Bronchial epithelial cell (primary cell): ENCODE measurements around the gene GABRP. TPM values are rescaled to one million over a fixed set of nuclear protein-coding genes. Genes with fewer than 3 reads are reported as not detected.

Experiments used
- DNase-seq: peaks from one replicate; pipeline ENCODE4 v3.0.0-alpha.2; 2010; ENCODE audit warnings: low read depth
- FAIRE-seq: peaks from 2 replicates; lab custom pipeline; 2011; peaks lifted over from hg19 to GRCh38; lab: Jason Lieb, UNC
- H3K27me3 ChIP-seq: 2 replicates; pipeline ENCODE4 v1.5.1; 2011; ENCODE audit warnings: low read length; ENCODE audit not compliant: control insufficient read depth, insufficient read depth
- H3K36me3 ChIP-seq: 2 replicates; pipeline ENCODE4 v1.5.1; 2011; ENCODE audit warnings: low read length; ENCODE audit not compliant: control insufficient read depth, insufficient read depth
- H3K4me3 ChIP-seq: 2 replicates; pipeline ENCODE4 v1.5.1; 2011; ENCODE audit warnings: mild to moderate bottlenecking, low read depth, low read length, control low read depth
- total RNA-seq: library from RNA; depleted of rRNA; stranded (reverse); fragments of >200 nt; gene quantifications from 2 replicates; pipeline ENCODE4 v1.2.1, GENCODE V29; 2014
- TF ChIP-seq, protein P1 (sequence below): IDR thresholded peaks from 2 replicates; pipeline ENCODE4 v1.5.1; 2011; ENCODE audit warnings: mild to moderate bottlenecking, moderate library complexity, low read length, control low read depth, inconsistent platforms; ENCODE audit not compliant: insufficient read depth, severe bottlenecking

GABRP gene
- total RNA-seq, 1 donor from 2014 or later, result not detected

- Histone ChIP-seq H3K27me3 (no peaks in the 10 kb centered on the region), H3K36me3 (no peaks in the 10 kb centered on the region), H3K4me3 (no peak overlapping the region)
- TF ChIP-seq, protein P1, sequence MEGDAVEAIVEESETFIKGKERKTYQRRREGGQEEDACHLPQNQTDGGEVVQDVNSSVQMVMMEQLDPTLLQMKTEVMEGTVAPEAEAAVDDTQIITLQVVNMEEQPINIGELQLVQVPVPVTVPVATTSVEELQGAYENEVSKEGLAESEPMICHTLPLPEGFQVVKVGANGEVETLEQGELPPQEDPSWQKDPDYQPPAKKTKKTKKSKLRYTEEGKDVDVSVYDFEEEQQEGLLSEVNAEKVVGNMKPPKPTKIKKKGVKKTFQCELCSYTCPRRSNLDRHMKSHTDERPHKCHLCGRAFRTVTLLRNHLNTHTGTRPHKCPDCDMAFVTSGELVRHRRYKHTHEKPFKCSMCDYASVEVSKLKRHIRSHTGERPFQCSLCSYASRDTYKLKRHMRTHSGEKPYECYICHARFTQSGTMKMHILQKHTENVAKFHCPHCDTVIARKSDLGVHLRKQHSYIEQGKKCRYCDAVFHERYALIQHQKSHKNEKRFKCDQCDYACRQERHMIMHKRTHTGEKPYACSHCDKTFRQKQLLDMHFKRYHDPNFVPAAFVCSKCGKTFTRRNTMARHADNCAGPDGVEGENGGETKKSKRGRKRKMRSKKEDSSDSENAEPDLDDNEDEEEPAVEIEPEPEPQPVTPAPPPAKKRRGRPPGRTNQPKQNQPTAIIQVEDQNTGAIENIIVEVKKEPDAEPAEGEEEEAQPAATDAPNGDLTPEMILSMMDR, result no peak
- no peak for FAIRE-seq
- peak; percentile 2 for DNase-seq
Measured at GRCh38 chr5:170860818-170861666, 77.5 kb downstream of the GABRP start.

DNA sequence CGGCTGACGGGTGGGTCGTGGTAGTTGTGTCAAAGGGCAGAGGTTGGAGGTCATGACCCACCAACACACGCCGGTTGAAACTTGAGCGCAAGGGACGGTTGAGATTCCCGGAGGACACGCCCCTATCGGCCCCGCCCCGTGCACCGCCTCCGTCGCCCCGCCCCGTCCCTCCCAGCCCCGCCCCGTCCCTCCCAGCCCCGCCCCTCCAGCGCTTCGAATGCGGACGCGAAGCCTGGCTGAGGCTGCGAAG lies 78.1 kb downstream of the GABRP start:
- peak overlapping the region; percentile 70 for H3K4me3 ChIP-seq
- no peak for DNase-seq
- TF ChIP-seq, protein P1, result no peak
- no peaks in the 10 kb centered on the region for H3K36me3 ChIP-seq
- no peaks in the 10 kb centered on the region for H3K27me3 ChIP-seq
- no peak for FAIRE-seq

DNA sequence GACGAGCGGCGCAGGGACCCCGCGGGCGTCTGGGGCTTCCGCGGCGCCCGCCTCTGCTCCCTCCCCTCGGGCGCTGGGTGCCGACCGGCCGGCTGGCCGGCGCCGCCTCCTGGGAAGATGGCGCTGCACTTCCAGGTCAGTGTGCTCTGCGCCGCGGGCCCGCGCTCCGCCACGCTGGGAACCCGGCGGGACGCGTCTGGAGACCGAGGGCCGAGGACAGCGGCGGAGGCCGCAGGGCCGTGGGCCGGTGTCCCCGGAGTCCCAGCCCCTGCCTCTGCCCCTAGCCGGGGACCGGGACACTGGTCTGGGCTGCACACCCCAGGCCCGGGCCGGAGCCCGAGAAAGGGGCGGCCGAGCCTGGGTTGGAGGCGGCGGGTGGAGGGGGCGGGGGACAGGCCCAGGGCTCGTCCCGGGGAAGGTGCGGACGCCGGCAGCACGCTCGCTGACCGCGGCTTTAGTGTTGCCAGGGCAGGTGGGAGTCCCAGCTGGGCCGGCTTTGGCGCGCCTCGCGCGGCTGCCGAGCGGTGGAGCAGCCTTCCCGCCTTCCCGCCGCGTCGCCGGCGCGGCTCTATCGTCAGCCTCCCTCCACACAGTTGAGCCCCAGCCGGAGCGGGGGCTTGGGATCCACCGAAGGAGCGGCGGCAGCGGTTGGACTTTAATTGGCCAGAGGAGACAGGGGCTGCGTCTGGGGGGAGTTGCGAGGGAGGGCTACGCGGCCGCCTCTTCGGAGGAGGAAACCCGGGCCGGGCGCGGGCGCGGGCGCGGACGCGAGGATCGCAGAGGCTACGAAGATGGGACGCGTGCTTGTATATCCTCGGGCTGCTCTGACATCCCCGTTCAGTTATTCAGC lies 78.6 kb downstream of the GABRP start, which contains the start of gene RANBP17:
Gene RANBP17, plus strand, starts transcription at position 102 of the 850 bp plus-strand sequence.
- Histone ChIP-seq H3K4me3 (peak within 1 kb of the TSS; percentile 70), H3K27me3 (no peaks in the 10 kb centered on the region), H3K36me3 (no peaks in the 10 kb centered on the region)
- TF ChIP-seq, protein P1, result peak; percentile 8
- DNase-seq (peak; percentile 50), FAIRE-seq (no peak)

DNA sequence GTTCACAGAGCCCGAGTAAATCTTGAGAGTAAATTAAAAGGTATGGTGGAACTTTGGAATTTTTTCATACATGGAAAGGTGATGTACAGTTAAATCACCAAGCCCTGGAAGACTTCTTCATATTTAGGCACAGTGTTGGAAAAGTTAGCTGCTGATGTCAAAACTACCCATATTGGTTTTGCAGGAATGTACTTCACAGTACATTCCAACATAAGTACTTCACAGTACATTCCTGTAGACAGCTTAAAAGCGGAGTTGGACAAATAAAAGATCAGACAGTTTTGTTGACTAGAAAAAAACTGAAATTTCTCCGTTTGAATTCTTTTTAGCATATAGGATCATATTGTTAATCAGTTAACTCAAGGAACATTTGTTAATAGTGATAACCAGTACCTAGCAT lies 80.1 kb downstream of the GABRP start:
- Histone ChIP-seq H3K27me3 (no peaks in the 10 kb centered on the region), H3K36me3 (no peaks in the 10 kb centered on the region), H3K4me3 (no peak overlapping the region)
- FAIRE-seq, result no peak
- DNase-seq, result peak; percentile 12
- TF ChIP-seq, protein P1, result no peak

Other genes with a start within 250 kb of the GABRP start
- gene RANBP17, start 78.3 kb downstream of the GABRP start, total RNA-seq, result 6.8 and 10.6 TPM in 2 replicates